Medulla oblongata (tissue), 1 donor: ENCODE data around the gene REEP5.
"Not testable (repeated sequence)": the region's sequence is repeated elsewhere in the genome, so short reads cannot be mapped to it uniquely, and the experiment has no call there.

ENCODE experiments used
- DNase-seq: peaks from one replicate; pipeline ENCODE4 v3.0.0-alpha.2; 2015; ENCODE audit errors: extremely low spot score

REEP5 gene

GRCh38 chr5:112933105-112933504, 11.1 kb upstream of the REEP5 start:
- DNase-seq: no peak

DNA sequence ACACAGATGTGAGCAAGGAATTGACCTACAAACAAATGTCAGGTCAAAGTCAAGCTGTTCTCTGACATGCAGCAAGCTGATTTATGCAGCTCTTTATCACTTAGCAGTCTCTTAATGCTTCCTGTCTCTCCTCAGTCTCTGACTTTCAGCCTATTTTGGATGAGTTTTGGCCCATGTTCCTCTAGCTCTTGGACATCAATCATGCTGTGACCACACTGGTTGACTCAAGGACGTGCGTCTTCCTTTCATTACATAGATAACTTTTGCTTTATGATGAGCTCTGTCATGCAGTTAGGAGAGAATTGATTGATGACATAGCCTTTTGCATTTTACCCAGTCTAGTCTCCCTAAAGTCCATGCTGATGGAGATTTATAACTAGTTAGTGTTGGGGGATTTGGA, 9.4 kb upstream of the REEP5 start:
- DNase-seq: no peak

GRCh38 chr5:112930082-112930344, 8.0 kb upstream of the REEP5 start:
- peak; percentile 37 for DNase-seq

DNA sequence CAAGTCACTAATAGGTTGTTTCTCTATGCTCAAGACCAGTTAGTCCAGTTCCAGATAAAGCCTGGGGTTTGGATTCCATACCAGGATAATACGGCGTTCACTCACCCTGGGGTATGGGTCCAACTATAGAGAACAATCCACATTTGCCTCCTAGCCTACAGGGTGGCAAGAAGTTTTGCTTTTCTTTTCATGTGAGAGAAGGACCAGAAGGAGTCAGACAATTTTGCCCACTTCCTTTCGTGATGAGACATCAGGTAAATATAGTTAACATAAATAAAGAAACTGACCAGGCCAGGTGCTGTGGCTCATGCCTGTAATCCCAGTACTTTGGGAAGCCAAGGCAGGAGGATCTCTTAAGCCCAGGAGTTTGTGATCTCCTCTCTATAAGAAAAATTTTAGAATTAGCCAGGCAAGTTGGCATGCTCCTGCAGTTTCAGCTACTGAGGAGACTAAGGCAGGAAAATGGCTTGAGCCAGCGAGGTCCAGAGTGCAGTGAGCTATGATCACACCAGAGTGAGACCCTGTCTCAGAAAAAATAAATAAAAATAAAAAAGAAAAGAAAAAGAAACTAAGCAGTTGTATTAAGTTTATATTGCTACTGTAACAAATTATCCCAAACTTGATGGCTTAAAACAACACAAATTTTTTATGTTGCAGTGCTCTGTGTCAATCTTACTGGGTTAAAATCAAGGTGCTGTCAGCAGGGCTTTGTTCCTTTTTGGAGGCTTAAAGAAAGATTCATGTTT, 7.5 kb upstream of the REEP5 start:
- DNase-seq: no peak

- DNase-seq: no peak
Observed at GRCh38 chr5:112923988-112924387, 2.0 kb upstream of the REEP5 start.

- peak; percentile 63 for DNase-seq
Observed at GRCh38 chr5:112923148-112923917, 1.3 kb upstream of the REEP5 start.

DNA sequence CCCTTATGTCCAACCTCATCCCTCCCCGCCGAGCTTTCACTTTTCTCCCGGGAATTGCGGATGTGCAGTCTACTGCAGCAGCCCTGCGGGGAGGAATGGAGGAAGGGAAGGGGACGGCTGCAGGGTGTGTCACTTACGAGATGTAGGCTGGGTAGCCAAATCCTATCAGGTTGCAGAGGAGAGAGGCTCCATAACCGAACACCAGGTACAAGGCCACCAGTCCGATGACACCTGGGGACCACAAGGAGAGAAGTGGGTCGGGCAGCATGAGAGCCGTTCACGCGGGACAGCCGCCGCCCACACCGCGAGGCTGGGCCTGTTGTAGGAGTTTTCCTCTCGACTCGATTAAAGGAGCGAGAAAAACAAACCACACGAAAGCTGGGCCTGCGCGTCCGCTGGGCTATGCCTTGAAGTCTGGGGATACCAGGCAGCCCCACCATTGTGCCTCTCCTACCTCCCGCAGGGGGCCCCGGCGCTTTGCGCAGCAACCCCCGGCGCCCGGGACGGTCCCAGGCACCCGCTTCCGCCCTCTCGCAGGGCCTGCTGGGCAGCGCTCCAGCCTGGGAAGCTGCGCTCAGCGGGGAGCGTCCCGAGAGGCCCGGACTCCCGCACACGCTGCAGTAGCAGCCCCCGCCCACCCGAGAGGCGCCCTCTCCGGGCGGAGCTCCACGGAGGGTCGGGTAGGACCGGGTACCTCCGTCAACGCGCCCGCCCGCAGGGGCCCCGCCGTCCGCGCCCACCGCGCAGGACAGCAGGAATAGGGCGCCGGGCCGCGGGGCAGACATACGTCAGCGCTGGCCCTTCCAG, 798 bp downstream of the REEP5 start:
- peak; percentile 63 for DNase-seq

- DNase-seq: no peak
Observed at GRCh38 chr5:112919972-112920371, 2.1 kb downstream of the REEP5 start.

DNA sequence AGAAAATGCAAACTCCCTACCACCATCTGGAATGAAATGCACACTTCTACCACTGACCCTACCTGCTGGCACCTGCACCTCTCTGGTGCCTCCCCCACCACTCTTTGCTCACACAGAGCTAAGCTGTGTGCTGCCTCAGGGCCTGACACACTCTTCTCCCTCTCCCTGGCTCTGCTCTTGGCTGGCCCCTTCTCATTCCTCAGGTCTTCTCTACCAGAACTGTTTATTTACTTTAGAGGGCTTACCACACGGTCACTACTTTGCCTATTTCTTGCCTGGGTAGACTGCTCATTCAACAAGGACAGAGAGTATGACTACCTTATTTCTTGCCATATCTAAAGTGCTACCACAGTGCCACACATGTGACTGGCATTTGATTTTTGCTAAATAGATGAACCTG, 3.3 kb downstream of the REEP5 start:
- DNase-seq: no peak

GRCh38 chr5:112918136-112918535, 3.9 kb downstream of the REEP5 start:
- no peak for DNase-seq

GRCh38 chr5:112917453-112917995, 4.5 kb downstream of the REEP5 start:
- no peak for DNase-seq

GRCh38 chr5:112915831-112916230, 6.2 kb downstream of the REEP5 start:
- no peak for DNase-seq

DNA sequence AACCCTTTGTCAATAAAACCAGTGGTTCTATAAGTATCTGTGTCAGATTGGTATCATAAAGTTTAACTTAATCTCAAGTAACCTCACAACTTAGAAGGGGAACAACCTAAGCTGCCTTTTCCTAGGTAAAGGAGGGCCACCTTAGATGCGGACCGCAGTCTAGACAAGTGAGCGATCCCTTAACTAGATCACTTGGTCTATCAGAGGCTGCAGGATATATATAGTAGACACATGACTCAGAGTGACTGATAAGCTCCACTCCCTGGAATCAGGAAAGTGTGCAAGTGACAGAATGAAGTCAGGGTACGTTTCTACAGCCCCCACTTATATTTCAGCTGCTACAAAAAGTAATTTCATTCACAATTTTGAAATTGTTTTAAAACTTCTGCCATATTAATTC, 7.4 kb downstream of the REEP5 start:
- DNase-seq: no peak

GRCh38 chr5:112910529-112910928, 11.5 kb downstream of the REEP5 start:
- no peak for DNase-seq

DNA sequence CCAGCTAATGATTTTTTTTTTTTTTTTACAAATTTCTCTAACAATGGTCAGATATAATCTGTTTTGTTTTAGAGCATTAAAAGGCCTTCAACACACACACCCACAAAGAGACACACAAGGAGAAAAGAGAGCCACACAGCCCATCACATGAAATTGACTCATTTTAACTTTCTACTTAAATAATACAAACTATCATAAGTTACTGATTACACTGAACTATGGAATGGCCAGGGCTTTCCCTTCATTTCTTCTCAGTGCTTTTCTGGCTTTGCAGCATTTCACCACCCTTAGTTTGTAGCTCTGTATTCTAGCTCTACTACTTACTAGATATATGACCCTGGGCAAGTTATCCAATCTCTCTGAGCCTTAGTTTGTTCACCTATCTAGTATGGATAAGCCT, 13.2 kb downstream of the REEP5 start:
- no peak for DNase-seq

DNA sequence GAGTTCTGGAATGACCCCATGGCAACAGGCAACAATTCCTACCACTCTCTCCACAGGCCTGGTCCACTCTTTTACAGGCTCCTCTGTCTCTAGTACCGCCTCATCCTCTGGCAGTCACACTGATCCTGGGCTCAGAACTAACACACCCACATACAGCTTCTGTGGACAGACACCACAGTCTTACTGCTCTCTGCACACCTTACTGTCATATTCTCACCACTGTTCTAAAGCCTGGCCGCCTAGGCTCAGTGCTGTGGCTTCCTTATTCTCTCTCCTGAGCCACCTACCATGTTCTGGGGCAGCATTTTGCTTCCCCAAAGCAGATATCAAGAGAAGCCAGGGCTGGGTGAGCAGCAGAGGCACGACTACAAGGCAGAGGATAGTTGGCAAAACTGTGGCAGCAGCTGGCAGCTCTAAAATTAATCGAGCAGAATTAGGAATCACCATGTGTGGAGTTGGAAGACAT, 14.8 kb downstream of the REEP5 start:
- no peak for DNase-seq

GRCh38 chr5:112906637-112907036, 15.4 kb downstream of the REEP5 start:
- DNase-seq: no peak

- DNase-seq: not testable (repeated sequence)
Observed at GRCh38 chr5:112904996-112905395, 17.0 kb downstream of the REEP5 start.

GRCh38 chr5:112902561-112902960, 19.5 kb downstream of the REEP5 start:
- no peak for DNase-seq

- DNase-seq: peak; percentile 39
Observed at GRCh38 chr5:112895682-112896081, 26.3 kb downstream of the REEP5 start.

DNA sequence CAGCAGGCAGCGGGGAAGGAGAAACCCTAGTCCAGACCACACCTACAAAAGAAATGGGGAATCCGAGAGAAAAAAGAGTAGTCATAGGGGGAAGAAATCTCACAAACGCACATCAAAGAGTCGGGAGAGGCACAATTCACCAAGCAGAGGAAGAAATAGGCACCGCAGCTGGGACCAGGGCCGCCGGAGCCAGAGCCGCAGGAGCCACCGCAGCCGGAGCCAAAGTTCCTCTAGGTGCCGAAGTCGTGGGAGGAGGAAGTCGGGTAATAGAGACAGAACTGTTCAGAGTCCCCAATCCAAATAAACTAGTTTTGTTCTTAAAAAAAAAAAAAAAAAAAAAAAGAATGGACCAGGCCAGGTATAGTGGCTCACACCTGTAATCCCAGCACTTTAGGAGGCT, 29.3 kb downstream of the REEP5 start:
- no peak for DNase-seq

DNA sequence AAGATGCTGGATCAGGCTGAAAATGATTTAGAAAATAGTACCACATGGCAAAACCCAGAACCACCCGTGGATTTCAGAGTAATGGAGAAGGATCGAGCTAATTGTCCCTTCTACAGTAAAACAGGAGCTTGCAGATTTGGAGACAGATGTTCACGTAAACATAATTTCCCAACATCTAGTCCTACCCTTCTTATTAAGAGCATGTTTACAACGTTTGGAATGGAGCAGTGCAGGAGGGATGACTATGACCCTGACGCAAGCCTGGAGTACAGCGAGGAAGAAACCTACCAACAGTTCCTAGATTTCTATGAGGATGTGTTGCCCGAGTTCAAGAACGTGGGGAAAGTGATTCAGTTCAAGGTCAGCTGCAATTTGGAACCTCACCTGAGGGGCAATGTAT, 30.0 kb downstream of the REEP5 start:
- not testable (repeated sequence) for DNase-seq
